Mesenchymal stem cell (in vitro differentiated cells and primary cell): ENCODE results near the gene PXMP4.

Experiments used
- DNase-seq: peaks from one replicate; pipeline ENCODE4 v3.0.0-alpha.2; 2013
- H2AFZ ChIP-seq: one replicate; pipeline ENCODE4 v1.6.1; 2013; ENCODE audit warnings: low read depth, mild to moderate bottlenecking, control low read depth, inconsistent platforms, low read length, moderate library complexity
- H2AK5ac ChIP-seq: 2 replicates; pipeline ENCODE4 v1.6.1; 2013; ENCODE audit warnings: low read length, moderate library complexity, mild to moderate bottlenecking, inconsistent platforms; ENCODE audit not compliant: severe bottlenecking
- H2BK120ac ChIP-seq: one replicate; pipeline ENCODE4 v1.6.1; 2013; ENCODE audit warnings: low read depth, mild to moderate bottlenecking, inconsistent platforms, low read length, moderate library complexity
- H2BK12ac ChIP-seq, 2 experiments: one replicate each; pipeline ENCODE4 v1.6.1; 2013; ENCODE audit warnings: inconsistent platforms in 2 of 2, low read length in 2 of 2, mild to moderate bottlenecking in 2 of 2, moderate library complexity in 2 of 2, control low read depth in 1 of 2
- H2BK15ac ChIP-seq: one replicate; pipeline ENCODE4 v1.6.1; 2013; ENCODE audit warnings: mild to moderate bottlenecking, low read depth, inconsistent platforms; ENCODE audit not compliant: poor library complexity, severe bottlenecking
- H2BK5ac ChIP-seq: 2 replicates; pipeline ENCODE4 v1.6.1; 2013; ENCODE audit warnings: low read depth, mild to moderate bottlenecking, low read length, control low read depth, inconsistent platforms; ENCODE audit not compliant: poor library complexity, severe bottlenecking
- H3K14ac ChIP-seq, 2 experiments: one replicate each; pipeline ENCODE4 v1.6.1; 2013; ENCODE audit warnings: inconsistent platforms in 2 of 2, low read length in 2 of 2, control low read depth in 1 of 2, mild to moderate bottlenecking in 1 of 2, moderate library complexity in 1 of 2
- H3K18ac ChIP-seq, 2 experiments: one replicate each; pipeline ENCODE4 v1.6.1; 2013; ENCODE audit warnings: inconsistent platforms in 2 of 2, low read length in 2 of 2, control low read depth in 1 of 2, low read depth in 1 of 2, mild to moderate bottlenecking in 1 of 2
- H3K23ac ChIP-seq, 2 experiments: one replicate each; pipeline ENCODE4 v1.6.1; 2013; ENCODE audit warnings: inconsistent platforms in 2 of 2, low read length in 2 of 2, mild to moderate bottlenecking in 2 of 2, moderate library complexity in 2 of 2, control low read depth in 1 of 2
- H3K27ac ChIP-seq: 2 replicates; pipeline ENCODE4 v1.5.1; 2013; ENCODE audit warnings: mild to moderate bottlenecking, moderate library complexity, low read length, control low read depth, inconsistent platforms; ENCODE audit not compliant: poor library complexity, severe bottlenecking
- H3K27me3 ChIP-seq, 2 experiments: 2 replicates each; pipeline versions ENCODE4 v1.6.1 to v1.7.0; 2013; ENCODE audit warnings: low read length in 2 of 2, mild to moderate bottlenecking in 2 of 2, moderate library complexity in 2 of 2, control low read depth in 1 of 2, inconsistent platforms in 1 of 2; ENCODE audit not compliant: control insufficient read depth in 1 of 2, insufficient read depth in 1 of 2
- H3K36me3 ChIP-seq, 2 experiments: 2 replicates each; pipeline versions ENCODE4 v1.6.1 to v1.7.0; 2013; ENCODE audit warnings: low read length in 2 of 2, control low read depth in 1 of 2, inconsistent platforms in 1 of 2, low read depth in 1 of 2, mild to moderate bottlenecking in 1 of 2; ENCODE audit not compliant: insufficient read depth in 2 of 2, control insufficient read depth in 1 of 2
- H3K4ac ChIP-seq, 2 experiments: one replicate each; pipeline ENCODE4 v1.6.1; 2013; ENCODE audit warnings: inconsistent platforms in 2 of 2, low read length in 2 of 2, mild to moderate bottlenecking in 2 of 2, moderate library complexity in 2 of 2, control low read depth in 1 of 2, low read depth in 1 of 2
- H3K4me1 ChIP-seq: 2 replicates; pipeline ENCODE4 v1.6.1; 2013; ENCODE audit warnings: low read depth, low read length, control low read depth; ENCODE audit not compliant: control insufficient read depth, insufficient read depth
- H3K4me2 ChIP-seq: 2 replicates; pipeline ENCODE4 v1.6.1; 2013; ENCODE audit warnings: low read length, mild to moderate bottlenecking, inconsistent platforms; ENCODE audit not compliant: poor library complexity, severe bottlenecking
- H3K4me3 ChIP-seq, 2 experiments: 2 replicates each; pipeline versions ENCODE4 v1.5.1 to v1.7.0; 2013; ENCODE audit warnings: low read length in 2 of 2, mild to moderate bottlenecking in 2 of 2, control low read depth in 1 of 2, low read depth in 1 of 2; ENCODE audit not compliant: insufficient read depth in 1 of 2
- H3K79me1 ChIP-seq: replicated peaks from 2 replicates; pipeline ENCODE4 v1.6.1; 2013; ENCODE audit warnings: mild to moderate bottlenecking, control low read depth, low read length, inconsistent platforms; ENCODE audit not compliant: poor library complexity, severe bottlenecking
- H3K9ac ChIP-seq: 2 replicates; pipeline ENCODE4 v1.7.0; 2013; ENCODE audit warnings: mild to moderate bottlenecking, low read length, moderate library complexity
- H3K9me3 ChIP-seq: 2 replicates; pipeline ENCODE4 v1.7.0; 2013; ENCODE audit warnings: mild to moderate bottlenecking, low read length; ENCODE audit not compliant: control insufficient read depth
- H4K8ac ChIP-seq: one replicate; pipeline ENCODE4 v1.6.1; 2013; ENCODE audit warnings: inconsistent platforms, mild to moderate bottlenecking, low read length, moderate library complexity
- H4K91ac ChIP-seq: one replicate; pipeline ENCODE4 v1.6.1; 2013; ENCODE audit warnings: mild to moderate bottlenecking, low read length, inconsistent platforms
- WGBS: methylation state at CpG from one replicate; pipeline ENCODE4 v1.1.7; 2013; ENCODE audit warnings: mixed read lengths; 5-methylcytosine and 5-hydroxymethylcytosine counted together

The PXMP4 gene

DNA sequence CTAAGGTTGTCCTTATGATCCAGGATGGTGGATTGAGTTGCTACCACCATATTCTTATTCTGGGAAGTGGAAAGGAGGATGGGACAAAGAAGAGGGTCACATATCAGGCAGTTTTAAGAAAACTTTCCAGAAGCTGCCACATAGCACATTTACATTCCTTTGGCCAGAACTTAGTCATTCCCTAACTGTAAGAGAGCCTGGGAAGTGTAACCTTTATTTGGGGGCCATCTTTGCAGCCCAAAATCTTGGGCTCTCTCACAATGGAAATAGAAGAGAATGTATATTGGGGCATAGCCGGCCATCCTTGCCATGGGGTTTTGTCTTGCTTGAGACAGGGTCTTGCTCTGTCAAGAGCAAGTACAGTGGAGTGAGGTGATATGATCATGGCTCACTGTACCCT lies 20.1 kb upstream of the PXMP4 start:
- no peak overlapping the region for H2AFZ ChIP-seq
- no peak overlapping the region for H2BK12ac ChIP-seq
- no peak overlapping the region for H2BK120ac ChIP-seq
- no peak overlapping the region for H4K91ac ChIP-seq
- H3K36me3 ChIP-seq = peaks cover 1 to 9% of the 10 kb centered on the region in 2 experiments
- no peak overlapping the region for H3K4me2 ChIP-seq
- no peak overlapping the region for H3K4ac ChIP-seq
- no peak overlapping the region for H3K27ac ChIP-seq
- no peak overlapping the region for H3K9ac ChIP-seq
- no peaks in the 10 kb centered on the region for H3K27me3 ChIP-seq
- peaks cover 25% of the 10 kb centered on the region for H3K79me1 ChIP-seq
- 100% methylated on average over 1 of the region's 1 CpG for WGBS
- H2BK15ac ChIP-seq = no peak overlapping the region
- no peak overlapping the region for H4K8ac ChIP-seq
- H3K23ac ChIP-seq = no peak overlapping the region
- H2AK5ac ChIP-seq = no peak overlapping the region
- no peak overlapping the region for H3K14ac ChIP-seq
- H3K18ac ChIP-seq = no peak overlapping the region
- DNase-seq = no peak
- no peak overlapping the region for H2BK5ac ChIP-seq
- peaks cover 11% of the 10 kb centered on the region for H3K9me3 ChIP-seq
- H3K4me1 ChIP-seq = peaks cover 12% of the 10 kb centered on the region
- no peak overlapping the region for H3K4me3 ChIP-seq

DNA sequence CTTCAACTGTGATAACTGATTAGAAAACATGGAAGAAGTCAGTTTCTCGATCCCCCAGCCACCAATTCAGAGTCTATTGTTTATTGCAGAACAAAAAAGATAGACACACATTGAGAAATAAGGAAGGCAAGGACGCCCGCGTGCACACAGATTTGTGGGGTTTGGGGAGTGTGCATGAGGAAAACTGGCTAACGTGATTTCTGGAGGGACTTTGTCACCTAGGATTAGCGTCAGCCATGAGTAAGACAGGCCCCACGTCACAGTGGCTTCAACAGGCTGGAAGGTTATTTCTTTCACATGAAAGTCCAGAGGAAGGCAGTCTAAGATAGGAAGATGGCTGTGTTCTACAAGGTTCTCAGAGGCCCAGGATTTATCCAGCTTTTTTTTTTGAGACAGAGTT lies 19.4 kb upstream of the PXMP4 start:
- no peak overlapping the region for H3K23ac ChIP-seq
- no peaks in the 10 kb centered on the region for H3K27me3 ChIP-seq
- H3K9ac ChIP-seq = no peak overlapping the region
- H3K9me3 ChIP-seq = peaks cover 11% of the 10 kb centered on the region
- H3K4me1 ChIP-seq = peaks cover 7% of the 10 kb centered on the region
- no peak overlapping the region for H3K27ac ChIP-seq
- H3K4me3 ChIP-seq = no peak overlapping the region
- H3K14ac ChIP-seq = no peak overlapping the region
- WGBS = 96% methylated on average over 7 of the region's 7 CpGs
- H2BK12ac ChIP-seq = no peak overlapping the region
- no peak overlapping the region for H2BK15ac ChIP-seq
- H4K91ac ChIP-seq = no peak overlapping the region
- peaks cover 21% of the 10 kb centered on the region for H3K79me1 ChIP-seq
- DNase-seq = no peak
- no peak overlapping the region for H2AFZ ChIP-seq
- H2BK5ac ChIP-seq = no peak overlapping the region
- no peak overlapping the region for H2BK120ac ChIP-seq
- H4K8ac ChIP-seq = no peak overlapping the region
- no peak overlapping the region for H3K4me2 ChIP-seq
- no peak overlapping the region for H3K4ac ChIP-seq
- no peak overlapping the region for H2AK5ac ChIP-seq
- H3K18ac ChIP-seq = no peak overlapping the region
- H3K36me3 ChIP-seq = peaks cover 0 to 4% of the 10 kb centered on the region in 2 experiments

DNA sequence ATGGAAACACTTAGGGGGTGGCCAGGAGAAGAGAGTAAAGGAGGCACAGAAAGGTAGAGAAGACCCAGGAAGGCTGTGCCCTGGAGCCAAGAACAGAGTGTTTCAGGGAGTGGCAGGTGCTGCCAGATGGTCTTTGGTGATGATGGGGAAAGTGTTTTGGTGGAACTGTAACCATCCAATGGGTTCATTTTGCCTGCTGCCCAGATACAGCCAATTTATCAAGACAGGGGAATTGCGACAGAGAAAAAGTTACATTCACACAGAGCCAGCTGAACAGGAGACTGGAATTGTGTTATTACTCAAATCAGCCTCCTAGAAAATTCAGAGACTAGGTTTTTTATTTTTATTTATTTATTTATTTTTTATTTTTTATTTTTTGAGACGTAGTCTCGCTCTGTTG lies 16.9 kb upstream of the PXMP4 start:
- H2BK120ac ChIP-seq = no peak overlapping the region
- WGBS = 93% methylated on average over 3 of the region's 3 CpGs
- H4K8ac ChIP-seq = no peak overlapping the region

DNA sequence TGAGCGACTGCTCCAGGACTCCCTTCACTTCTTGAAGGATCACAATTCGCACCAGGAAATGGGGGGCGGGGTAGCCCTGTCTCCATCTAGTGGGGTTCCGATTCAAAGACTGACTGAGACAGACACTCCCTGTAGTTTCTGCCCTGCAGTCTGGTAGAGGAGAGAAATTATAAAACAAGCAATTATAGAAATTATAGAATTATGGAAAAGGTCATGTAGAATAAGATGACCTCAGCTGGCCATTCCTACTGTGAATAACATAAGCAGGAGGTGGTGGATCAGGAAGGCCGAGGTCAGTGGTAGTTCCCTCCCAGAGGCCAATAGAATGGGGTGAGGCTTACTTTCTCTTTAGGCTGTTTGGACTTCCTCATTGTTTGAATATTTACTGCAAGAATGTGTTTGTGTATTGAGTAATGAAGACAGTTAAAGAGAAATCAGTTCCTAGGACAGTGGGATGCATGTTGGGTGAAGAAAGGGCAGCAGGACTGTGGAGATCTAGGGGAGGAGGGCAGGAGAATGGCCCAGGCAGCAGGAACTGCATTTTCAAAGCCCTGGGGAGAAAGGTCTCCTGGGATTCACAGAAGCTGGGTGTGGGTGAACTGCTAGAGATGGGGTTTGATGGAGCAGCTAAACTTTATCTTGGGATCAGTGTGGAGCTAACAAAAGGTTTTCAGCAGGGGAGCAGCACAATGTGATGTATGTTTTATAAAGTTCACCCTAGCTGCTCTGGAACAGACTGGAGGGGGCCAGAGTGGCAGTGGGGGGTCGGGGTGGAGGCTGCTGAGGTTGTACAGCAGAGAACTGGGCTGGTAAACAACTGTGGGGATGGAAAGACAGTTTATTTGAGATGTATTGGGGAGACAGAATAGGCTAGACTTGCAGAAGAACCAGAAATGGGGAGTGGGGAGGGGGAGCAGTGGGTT lies 13.8 kb upstream of the PXMP4 start:
- no peaks in the 10 kb centered on the region for H3K36me3 ChIP-seq
- 65% methylated on average over 5 of the region's 6 CpGs for WGBS
- H2AK5ac ChIP-seq = peak overlapping the region; percentile 90
- H2AFZ ChIP-seq = no peak overlapping the region
- peak overlapping the region; percentile 64 for H3K9ac ChIP-seq
- no peaks in the 10 kb centered on the region for H3K27me3 ChIP-seq
- H2BK120ac ChIP-seq = peak overlapping the region; percentile 71
- peak overlapping the region; percentile 86 for H3K27ac ChIP-seq
- peak overlapping the region; percentile 79 for H4K91ac ChIP-seq
- peak; percentile 87 for DNase-seq
- H3K4me2 ChIP-seq = peak overlapping the region; percentile 28
- no peak overlapping the region for H3K14ac ChIP-seq
- H3K4ac ChIP-seq = peak overlapping the region; percentile 73 to 86
- H3K4me1 ChIP-seq = peaks cover 27% of the 10 kb centered on the region
- peak overlapping the region; percentile 65 to 83 for H2BK12ac ChIP-seq
- no peak overlapping the region for H3K23ac ChIP-seq
- H2BK5ac ChIP-seq = peak overlapping the region; percentile 86
- H3K4me3 ChIP-seq = peak overlapping the region in 1 of 2 experiments; percentile 48
- no peak overlapping the region for H2BK15ac ChIP-seq
- peak overlapping the region; percentile 63 to 97 for H3K18ac ChIP-seq
- H3K9me3 ChIP-seq = peaks cover 11% of the 10 kb centered on the region
- peaks cover 16% of the 10 kb centered on the region for H3K79me1 ChIP-seq
- peak overlapping the region; percentile 93 for H4K8ac ChIP-seq

More for the DNA sequence above, 16.9 kb upstream of the PXMP4 start:
- Histone ChIP-seq H2AK5ac (no peak overlapping the region), H3K27me3 (no peaks in the 10 kb centered on the region), H2AFZ (no peak overlapping the region), H3K14ac (no peak overlapping the region), H3K18ac (no peak overlapping the region), H2BK12ac (no peak overlapping the region), H3K36me3 (peaks cover 0 to 4% of the 10 kb centered on the region in 2 experiments), H3K4me3 (no peak overlapping the region), H3K9me3 (peaks cover 11% of the 10 kb centered on the region), H3K4me2 (no peak overlapping the region), H3K79me1 (peaks cover 20% of the 10 kb centered on the region), H4K91ac (no peak overlapping the region), H3K4ac (no peak overlapping the region), H3K4me1 (peaks cover 21% of the 10 kb centered on the region), H2BK15ac (no peak overlapping the region), H3K23ac (no peak overlapping the region), H3K9ac (no peak overlapping the region), H3K27ac (no peak overlapping the region), H2BK5ac (no peak overlapping the region)
- no peak for DNase-seq
